ENCODE results near the gene UAP1L1. TPM values are rescaled to one million over a fixed set of nuclear protein-coding genes. Genes with fewer than 3 reads are reported as not detected.
A peak's percentile ranks its signal among the peaks of the same experiment; 100 is the strongest.

The UAP1L1 gene
- total and polyA plus RNA-seq, 9 of the 15 experiments (the other 6 are each of a cell fraction or from before 2014, with no cell fraction given) = 0.20 to 8.6 (median 3.7) TPM

GRCh38 chr9:137064027-137064879 is 13.1 kb upstream of the UAP1L1 start (continued):
- TF ChIP-seq HBP1 (CRISPR knock-in tag; IDR thresholded peaks at IDR 0.05) (no peak), ZNF217 (CRISPR knock-in tag; IDR thresholded peaks at IDR 0.05) (no peak), TAF7 (tag; IDR thresholded peaks at IDR 0.05) (no peak), ZNF717 (CRISPR knock-in tag; IDR thresholded peaks at IDR 0.05) (no peak), RB1 (IDR thresholded peaks at IDR 0.05; ENCODE audit: low read depth) (peak; percentile 72; the same call in 1 of the 2 replicates)

GRCh38 chr9:137064880-137065164 is 12.5 kb upstream of the UAP1L1 start:
- in situ Hi-C loops (cut with MboI) = no loop called here
- ChIA-PET POLR2A (no interaction called here), CTCF (ENCODE audit: low intra/inter-chr PET ratio) (no interaction called here)
- no peaks in the 10 kb centered on the region for H3K9me3 ChIP-seq (replicated peaks; ENCODE audit: control insufficient read depth, insufficient read depth, low read depth, low read length)
- peaks cover 26% of the 10 kb centered on the region for H3K79me2 ChIP-seq (ENCODE audit: control insufficient read depth, insufficient read depth, low read length)
- no peak overlapping the region for H3K4me3 ChIP-seq
- H3K4me1 ChIP-seq (replicated peaks in 1 of 2; ENCODE audit: control insufficient read depth in 2 of 2, insufficient read depth in 2 of 2, low read length in 2 of 2) = peaks cover 18 to 58% of the 10 kb centered on the region in 2 experiments; a peak in 4 of 5 replicates
- H3K4me2 ChIP-seq (ENCODE audit: insufficient read depth, low read length) = no peak overlapping the region
- no TSS peak for BruUV-seq (replicated peaks)
- H3K27ac ChIP-seq (ENCODE audit: extremely low read depth, low read depth, low read length) = no peak overlapping the region
- no peaks in the 10 kb centered on the region for H3K27me3 ChIP-seq (ENCODE audit: control insufficient read depth in 2 of 2, insufficient read depth in 2 of 2, low read length in 2 of 2)
- H4K20me1 ChIP-seq (replicated peaks; ENCODE audit: control insufficient read depth, insufficient read depth, low read length) = peaks cover 22% of the 10 kb centered on the region
- no peak for FAIRE-seq
- H2AFZ ChIP-seq (ENCODE audit: low read depth, low read length) = no peak overlapping the region
- no peak for DNase-seq (ENCODE audit: extremely low read depth in 1 of 4, low spot score in 3 of 4)
- intact Hi-C loops (cut with micrococcal nuclease) = no loop called here
- peaks cover 8% of the 10 kb centered on the region for H3K9me1 ChIP-seq (ENCODE audit: control insufficient read depth, insufficient read depth, low read length)
- no peak overlapping the region; a peak in 1 of 4 replicates for H3K9ac ChIP-seq (ENCODE audit: insufficient read depth in 1 of 2, low read depth in 2 of 2, low read length in 2 of 2)
- WGBS (ENCODE audit: insufficient coverage, low coverage, missing lambda C conversion rate) = 77% methylated on average over 5 of the region's 12 CpGs
- no peak for ATAC-seq
- H3K36me3 ChIP-seq (ENCODE audit: control insufficient read depth, insufficient read depth, low read length) = peaks cover 41% of the 10 kb centered on the region; the same call in 2 of the 3 replicates
- TF ChIP-seq THRAP3 (IDR thresholded peaks at IDR 0.05; ENCODE audit: borderline replicate concordance) = no peak
- TF ChIP-seq SMAD4 (CRISPR knock-in tag; conservative IDR thresholded peaks at IDR 0.05) = no peak
- no peak for TF ChIP-seq MAFF (IDR thresholded peaks at IDR 0.05; ENCODE audit: low read length)
- no peak for TF ChIP-seq ZNF133 (CRISPR knock-in tag; IDR thresholded peaks at IDR 0.05)
- no peak for TF ChIP-seq ZNF766 (CRISPR knock-in tag; conservative IDR thresholded peaks at IDR 0.05)
- TF ChIP-seq SMC3 (conservative IDR thresholded peaks at IDR 0.05; ENCODE audit: insufficient read depth, low read depth, low read length) = no peak
- no peak for TF ChIP-seq NR0B1 (IDR thresholded peaks at IDR 0.05; ENCODE audit: partially characterized antibody)
- TF ChIP-seq GTF2E2 (tag; IDR thresholded peaks at IDR 0.05) = no peak
- no peak for TF ChIP-seq MEF2A (IDR thresholded peaks at IDR 0.05; ENCODE audit: control insufficient read depth, low read depth, low read length)

Data from K562 (cell line).